HG03521 (cell line): ENCODE measurements around the gene SPHK1.
"Not testable (repeated sequence)": the region's sequence is repeated elsewhere in the genome, so short reads cannot be mapped to it uniquely, and the experiment has no call there.

Experiments used
- ATAC-seq: cut with Tn5 transposase; IDR thresholded peaks from one replicate; pipeline ENCODE4 v1.9.1; 2021; ENCODE audit warnings: mild to moderate bottlenecking, moderate library complexity; ENCODE audit not compliant: unreplicated experiment

SPHK1 gene

GRCh38 chr17:76384222-76384986 is at the start of gene SPHK1:
TSS of gene SPHK1 (plus strand) at chr17:76384609. CDS start at chr17:76385645, 1,036 bp downstream.
- peak; percentile 57 for ATAC-seq

GRCh38 chr17:76335716-76336381 is 48.6 kb upstream of the SPHK1 start:
- no peak for ATAC-seq

GRCh38 chr17:76336756-76337412 is 47.5 kb upstream of the SPHK1 start:
- no peak for ATAC-seq

- no peak for ATAC-seq
These were observed 47.0 kb upstream of the SPHK1 start for GRCh38 chr17:76337413-76337777.

- no peak for ATAC-seq
These were observed 43.1 kb upstream of the SPHK1 start for GRCh38 chr17:76341301-76341700.

GRCh38 chr17:76343106-76343505 is 41.3 kb upstream of the SPHK1 start:
- ATAC-seq: no peak

- ATAC-seq: no peak
These were observed 38.9 kb upstream of the SPHK1 start for GRCh38 chr17:76345377-76345974.

- ATAC-seq: not testable (repeated sequence)
These were observed 37.5 kb upstream of the SPHK1 start for GRCh38 chr17:76346936-76347335.

GRCh38 chr17:76350463-76350862 is 33.9 kb upstream of the SPHK1 start:
- no peak for ATAC-seq

GRCh38 chr17:76351526-76352071 is 32.8 kb upstream of the SPHK1 start:
- no peak for ATAC-seq

GRCh38 chr17:76353004-76353598 is 31.3 kb upstream of the SPHK1 start:
- peak; percentile 12 for ATAC-seq

GRCh38 chr17:76353599-76354316 is 30.7 kb upstream of the SPHK1 start, which contains the start of gene PRPSAP1:
TSS of gene PRPSAP1 (minus strand) at chr17:76353916. CDS start at chr17:76353703, 213 bp downstream.
- ATAC-seq: peak; percentile 79

GRCh38 chr17:76354317-76354729 is 30.1 kb upstream of the SPHK1 start:
- ATAC-seq: no peak

- ATAC-seq: no peak
These were observed 29.6 kb upstream of the SPHK1 start for GRCh38 chr17:76354747-76355310.

- ATAC-seq: no peak
These were observed 27.5 kb upstream of the SPHK1 start for GRCh38 chr17:76356803-76357456.

- ATAC-seq: no peak
These were observed 26.7 kb upstream of the SPHK1 start for GRCh38 chr17:76357597-76358158.

GRCh38 chr17:76359375-76359774 is 25.0 kb upstream of the SPHK1 start:
- ATAC-seq: no peak

GRCh38 chr17:76359776-76360175 is 24.6 kb upstream of the SPHK1 start:
- ATAC-seq: not testable (repeated sequence)

GRCh38 chr17:76360461-76360860 is 23.9 kb upstream of the SPHK1 start:
- ATAC-seq: no peak
